A673 (cell line): ENCODE data around the gene VWA2. TPM values are rescaled to one million over a fixed set of nuclear protein-coding genes. Genes with fewer than 3 reads are reported as not detected.

Experiments
- BruUV-seq: library from RNA; stranded (reverse); fragments of 400-500 nt; replicated peaks from 2 replicates; lab custom pipeline; 2021; lab: Mats Ljungman, UMichigan
- CTCF ChIA-PET: fragments of 300-600 bp; sonication (Branson Sonifier 250); formaldehyde crosslinking; loops from one replicate; lab custom pipeline; 2022; ENCODE audit warnings: antibody characterized with exemption; lab: Charles Lee
- POLR2A ChIA-PET: fragments of 300-600 bp; sonication (Branson Sonifier 250); formaldehyde crosslinking; loops from one replicate; lab custom pipeline; 2022; ENCODE audit warnings: antibody characterized with exemption; ENCODE audit not compliant: low non-redundant PET; lab: Charles Lee
- DNase-seq: peaks from one replicate; pipeline ENCODE4 v3.0.0-alpha.2; 2015; ENCODE audit warnings: low spot score
- H3K27ac ChIP-seq: fragments of 200-600 bp; sonication (generic); 2 replicates; pipeline ENCODE4 v1.5.1; 2016; ENCODE audit warnings: mixed run types, low read depth, mild to moderate bottlenecking, mixed read lengths, antibody characterized with exemption, low read length; ENCODE audit not compliant: poor library complexity, severe bottlenecking
- H3K27me3 ChIP-seq: fragments of 200-600 bp; sonication (generic); replicated peaks from 2 replicates; pipeline ENCODE4 v1.6.1; 2017; ENCODE audit warnings: mixed run types, low read depth, mild to moderate bottlenecking, mixed read lengths, antibody characterized with exemption, low read length; ENCODE audit not compliant: insufficient read depth, poor library complexity
- H3K36me3 ChIP-seq: fragments of 200-600 bp; sonication (generic); 2 replicates; pipeline ENCODE4 v1.6.1; 2016; ENCODE audit warnings: mixed run types, mild to moderate bottlenecking, mixed read lengths, antibody characterized with exemption, low read length; ENCODE audit not compliant: insufficient read depth, poor library complexity, severe bottlenecking
- H3K4me1 ChIP-seq: fragments of 200-600 bp; sonication (generic); 2 replicates; pipeline ENCODE4 v1.6.1; 2017; ENCODE audit warnings: mixed run types, mild to moderate bottlenecking, mixed read lengths, antibody characterized with exemption, low read length; ENCODE audit not compliant: insufficient read depth, poor library complexity, severe bottlenecking
- H3K4me3 ChIP-seq: fragments of 200-600 bp; sonication (generic); 2 replicates; pipeline ENCODE4 v1.5.1; 2016; ENCODE audit warnings: low read depth, mixed run types, mild to moderate bottlenecking, mixed read lengths, low read length; ENCODE audit not compliant: poor library complexity, severe bottlenecking
- H3K9me3 ChIP-seq: fragments of 200-600 bp; sonication (generic); 2 replicates; pipeline ENCODE4 v1.6.1; 2016; ENCODE audit warnings: mixed run types, low read depth, mild to moderate bottlenecking, mixed read lengths, antibody characterized with exemption, low read length; ENCODE audit not compliant: poor library complexity, severe bottlenecking
- CTCF ChIP-seq: fragments of 300-800, 200-600 bp; sonication (generic); conservative IDR thresholded peaks from 2 replicates; pipeline ENCODE4 v1.5.1; 2017; ENCODE audit warnings: low read depth, mild to moderate bottlenecking, antibody characterized with exemption, low read length, moderate library complexity, mixed read lengths
- EZH2 ChIP-seq: fragments of 200-600 bp; sonication (generic); IDR thresholded peaks from 2 replicates; pipeline ENCODE4 v1.6.1; 2017; ENCODE audit warnings: borderline replicate concordance, low read depth, mild to moderate bottlenecking, mixed read lengths, antibody characterized with exemption, low read length; ENCODE audit not compliant: poor library complexity, severe bottlenecking
- intact Hi-C: fragments of 100-400 bp; cut with micrococcal nuclease; formaldehyde crosslinking; loops from one replicate; pipeline ENCODE4 v1.10.0; 2022; ENCODE audit not compliant: unreplicated experiment
- total RNA-seq: library from RNA; stranded (reverse); gene quantifications from 2 replicates; pipeline ENCODE4 v1.2.3, GENCODE V29; 2021

Gene VWA2
- total RNA-seq, 1 experiment from 2014 or later, result not detected

GRCh38 chr10:114272696-114273095, 33.6 kb downstream of the VWA2 start:
- ChIA-PET CTCF (interaction anchor here (0.6 kb wide), 1 partner anchor 155 kb away, joined by 5 read pairs; no protein-coding TSS in a partner anchor), POLR2A (no interaction called here)

GRCh38 chr10:114273910-114274309, 34.9 kb downstream of the VWA2 start:
- ChIA-PET POLR2A (no interaction called here), CTCF (no interaction called here)
- no peak for DNase-seq
- TF ChIP-seq CTCF (no peak), EZH2 (no peak)
- H3K4me3 ChIP-seq, result no peak overlapping the region
- H3K27me3 ChIP-seq, result peaks cover 8% of the 10 kb centered on the region
- H3K27ac ChIP-seq, result no peak overlapping the region
- H3K9me3 ChIP-seq, result no peaks in the 10 kb centered on the region
- no TSS peak for BruUV-seq
- intact Hi-C loops, result no loop called here
- H3K36me3 ChIP-seq, result no peaks in the 10 kb centered on the region
- H3K4me1 ChIP-seq, result no peaks in the 10 kb centered on the region

More at GRCh38 chr10:114272696-114273095, 33.6 kb downstream of the VWA2 start:
- Histone ChIP-seq H3K4me3 (no peak overlapping the region), H3K27me3 (peaks cover 8% of the 10 kb centered on the region), H3K9me3 (no peaks in the 10 kb centered on the region), H3K4me1 (no peaks in the 10 kb centered on the region), H3K36me3 (no peaks in the 10 kb centered on the region), H3K27ac (no peak overlapping the region)
- no peak for TF ChIP-seq EZH2
- TF ChIP-seq CTCF, result no peak
- BruUV-seq, result no TSS peak
- intact Hi-C loops, result no loop called here
- no peak for DNase-seq

- ChIA-PET POLR2A (no interaction called here), CTCF (no interaction called here)
- no peak for TF ChIP-seq CTCF
- no peak for TF ChIP-seq EZH2
- intact Hi-C loops, result no loop called here
- DNase-seq, result no peak
- no peak overlapping the region for H3K4me3 ChIP-seq
- no peaks in the 10 kb centered on the region for H3K4me1 ChIP-seq
- no TSS peak for BruUV-seq
- no peaks in the 10 kb centered on the region for H3K9me3 ChIP-seq
- no peaks in the 10 kb centered on the region for H3K36me3 ChIP-seq
- H3K27me3 ChIP-seq, result peaks cover 8% of the 10 kb centered on the region
- H3K27ac ChIP-seq, result no peak overlapping the region
Observed at GRCh38 chr10:114274616-114275453, 35.8 kb downstream of the VWA2 start.
